Measurements from ENCODE around the gene GPAT3.
"Not testable (repeated sequence)": the region's sequence is repeated elsewhere in the genome, so short reads cannot be mapped to it uniquely, and the experiment has no call there.

GPAT3 gene

DNA sequence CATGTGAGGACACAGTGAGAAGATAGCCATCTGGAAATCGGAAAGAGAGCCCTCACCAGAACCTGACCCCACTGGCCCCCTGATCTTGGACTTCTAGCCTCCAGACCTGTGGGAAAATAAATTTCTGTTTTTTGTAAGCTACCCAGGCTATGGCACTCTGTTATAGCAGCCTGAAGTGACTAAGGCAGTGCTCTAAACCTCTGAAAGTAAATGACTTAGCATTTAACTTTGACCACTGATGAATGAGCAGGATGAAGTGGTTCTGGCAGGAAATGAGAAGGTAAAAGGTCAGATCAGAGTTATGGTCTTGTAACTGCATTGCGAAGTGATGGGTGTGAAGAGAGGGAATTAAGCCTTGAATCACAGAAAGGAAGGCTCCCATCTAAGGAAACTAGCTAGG, 17.0 kb downstream of the GPAT3 start:
- no peak for DNase-seq

DNA sequence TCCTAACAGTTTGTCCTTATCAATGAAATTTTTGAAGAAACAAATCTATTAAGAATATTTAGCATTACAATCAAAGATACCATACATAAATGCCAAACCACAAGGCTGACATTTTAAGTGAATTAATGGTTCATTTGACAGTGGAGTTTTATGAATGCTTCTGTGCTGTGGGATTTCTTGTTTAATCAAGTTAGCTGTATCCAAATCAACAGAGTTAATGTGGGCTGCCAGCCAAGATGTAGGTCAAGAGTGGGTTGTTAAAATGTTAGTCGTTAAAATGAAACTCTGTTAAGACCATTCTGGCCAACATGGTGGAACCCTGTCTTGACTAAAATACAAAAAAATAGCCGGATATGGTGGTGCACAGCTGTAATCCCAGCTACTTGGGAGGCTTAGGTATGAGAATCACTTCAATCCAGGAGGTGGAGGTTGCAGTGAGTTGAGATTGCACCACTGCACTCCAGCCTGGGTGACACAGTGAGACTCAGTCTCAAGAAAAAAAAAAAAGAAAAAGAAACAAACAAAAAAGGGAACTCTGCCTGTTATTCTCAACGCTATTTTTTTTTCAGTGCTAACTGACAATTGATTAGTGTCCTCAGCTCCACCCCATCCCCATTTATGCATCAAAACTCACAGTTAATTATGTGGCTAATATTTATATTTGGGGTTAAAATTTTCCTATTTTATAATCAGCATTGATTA, 20.2 kb downstream of the GPAT3 start:
- no peak for DNase-seq

DNA sequence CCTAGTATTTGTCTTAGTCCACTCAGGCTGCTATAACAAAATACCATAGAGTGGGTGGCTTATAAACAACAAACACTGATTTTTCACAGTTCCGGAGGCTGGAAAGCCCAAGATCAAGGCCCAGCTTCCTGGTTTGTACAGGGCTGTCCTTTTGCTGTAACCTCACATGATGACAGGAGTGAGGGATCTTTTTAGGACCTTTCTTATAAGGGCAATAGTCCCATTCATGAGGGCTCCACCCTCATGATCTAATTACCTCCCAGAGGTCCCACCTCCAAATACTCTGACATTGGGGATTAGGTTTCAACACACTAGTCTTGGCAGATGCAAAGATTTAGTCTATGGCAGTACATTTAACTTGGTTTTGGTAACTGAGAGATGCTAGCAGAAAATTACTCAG, 20.9 kb downstream of the GPAT3 start:
- DNase-seq: no peak

- no peak for DNase-seq
Observed at GRCh38 chr4:83558059-83558653, 22.2 kb downstream of the GPAT3 start.

DNA sequence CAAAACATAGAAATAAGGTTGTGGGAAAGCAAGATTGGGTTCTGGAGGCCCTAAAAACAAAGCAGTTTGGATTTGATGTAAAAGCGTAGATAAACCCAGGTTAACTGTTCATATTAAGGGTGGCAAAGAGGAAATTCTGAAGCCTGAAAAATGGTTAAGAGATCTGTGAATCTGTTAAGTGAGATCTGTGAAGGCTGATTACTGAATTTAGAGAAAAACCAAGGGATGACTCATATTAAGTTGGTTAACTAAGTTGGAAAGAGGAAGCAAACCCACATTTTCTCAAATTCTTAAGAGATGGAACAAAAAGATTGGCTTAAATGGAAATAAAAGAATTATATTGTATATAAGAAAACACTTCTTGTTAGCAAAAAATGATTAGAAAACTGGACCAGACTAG, 22.8 kb downstream of the GPAT3 start:
- no peak for DNase-seq

GRCh38 chr4:83560523-83560922, 24.6 kb downstream of the GPAT3 start:
- no peak for DNase-seq

DNA sequence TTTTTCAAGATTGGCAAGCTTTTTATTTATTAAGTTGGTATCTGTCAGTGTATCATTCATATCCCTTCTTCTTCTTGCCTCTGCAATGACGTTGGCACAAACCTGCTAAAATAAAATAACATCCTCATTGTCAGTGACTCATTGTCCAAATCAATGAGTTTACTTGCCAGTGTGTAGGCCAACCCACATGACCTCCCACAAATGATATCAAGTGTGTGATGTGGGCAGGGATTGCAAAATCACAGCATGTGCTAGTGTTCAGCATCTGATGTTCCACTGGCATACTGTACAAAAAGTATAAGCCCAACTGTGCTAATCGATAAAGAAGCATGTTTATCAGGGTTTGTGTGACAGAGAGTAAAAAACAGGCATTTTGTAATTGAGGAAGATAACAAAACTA, 25.5 kb downstream of the GPAT3 start:
- no peak for DNase-seq

DNA sequence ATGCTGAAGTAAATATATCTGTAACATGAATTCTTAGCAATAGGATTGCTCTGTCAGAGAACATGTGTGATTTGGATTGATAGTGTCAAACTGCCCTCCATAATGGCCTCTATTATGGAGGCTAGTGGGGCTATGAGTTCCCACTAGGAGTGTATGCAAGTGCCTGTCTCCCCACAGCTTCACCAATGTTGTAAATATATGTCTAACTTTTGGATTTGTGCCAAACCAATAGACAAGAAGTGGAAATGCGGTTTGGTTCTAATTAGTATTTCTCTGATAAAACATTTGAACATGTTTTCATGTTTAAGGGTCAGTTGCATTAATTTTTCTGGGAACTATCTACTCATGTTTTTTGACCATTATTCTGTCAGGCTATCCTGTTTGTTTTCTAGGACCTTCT, 28.1 kb downstream of the GPAT3 start:
- DNase-seq: no peak

- no peak for DNase-seq
Observed at GRCh38 chr4:83568062-83568461, 32.2 kb downstream of the GPAT3 start.

DNA sequence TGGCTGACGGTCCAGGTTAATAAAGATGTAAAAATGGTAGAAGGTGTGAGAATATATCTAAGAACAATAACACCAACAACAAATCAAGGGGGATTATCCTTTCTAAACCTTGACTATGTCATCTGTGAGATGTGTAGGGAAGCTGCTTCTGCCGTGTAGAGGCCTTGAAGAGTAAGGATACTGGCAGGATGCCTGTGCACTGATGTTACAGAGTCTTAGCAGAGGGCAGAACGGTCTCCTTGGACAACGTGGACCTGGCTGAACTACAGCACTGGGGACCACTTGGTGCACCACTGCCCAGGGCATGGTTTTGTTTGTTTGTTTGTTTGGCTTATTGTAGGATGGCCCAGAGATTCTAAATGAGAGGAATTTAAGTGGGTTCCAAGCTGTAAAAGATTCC, 33.5 kb downstream of the GPAT3 start:
- no peak for DNase-seq

- no peak for DNase-seq
Observed at GRCh38 chr4:83569987-83570386, 34.1 kb downstream of the GPAT3 start.

DNA sequence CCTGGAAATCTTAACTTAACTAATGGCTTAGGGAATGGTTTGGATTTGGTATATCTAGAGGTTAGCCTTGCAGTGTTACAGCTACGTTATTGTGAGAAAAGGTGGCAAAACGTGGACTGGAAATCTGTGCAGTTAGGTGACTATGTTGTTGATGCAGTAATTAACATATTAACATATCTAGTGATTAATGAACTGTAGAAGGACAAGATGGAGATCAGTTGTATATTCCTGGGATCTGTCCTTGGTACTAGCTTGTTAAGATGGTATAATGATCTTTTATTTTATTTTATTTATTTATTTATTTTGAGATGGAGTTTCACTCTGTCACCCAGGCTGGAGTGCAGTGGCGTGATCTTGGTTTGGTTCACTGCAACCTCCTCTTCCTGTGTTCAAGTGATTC, 36.9 kb downstream of the GPAT3 start:
- no peak for DNase-seq

DNA sequence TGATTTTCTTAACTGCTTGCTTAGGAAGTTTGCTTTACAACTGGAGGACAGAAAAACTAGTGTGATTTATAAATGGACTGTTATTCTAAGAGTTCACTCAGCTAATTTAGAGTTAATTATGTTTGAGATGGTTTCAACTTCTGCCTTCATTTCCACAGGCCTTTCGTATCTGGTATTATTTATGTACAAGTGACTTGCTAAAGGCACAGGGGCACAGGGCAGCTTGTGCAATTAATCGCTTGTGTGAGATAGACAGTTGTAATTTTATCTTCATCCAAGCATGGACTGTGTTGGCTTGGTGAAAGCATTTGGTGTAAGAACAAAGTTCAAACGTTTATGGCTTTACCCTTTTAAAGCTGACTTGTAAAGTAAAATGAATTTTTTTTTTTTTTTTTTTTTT, 38.3 kb downstream of the GPAT3 start:
- no peak for DNase-seq

- not testable (repeated sequence) for DNase-seq
Observed at GRCh38 chr4:83576237-83576636, 40.3 kb downstream of the GPAT3 start.

DNA sequence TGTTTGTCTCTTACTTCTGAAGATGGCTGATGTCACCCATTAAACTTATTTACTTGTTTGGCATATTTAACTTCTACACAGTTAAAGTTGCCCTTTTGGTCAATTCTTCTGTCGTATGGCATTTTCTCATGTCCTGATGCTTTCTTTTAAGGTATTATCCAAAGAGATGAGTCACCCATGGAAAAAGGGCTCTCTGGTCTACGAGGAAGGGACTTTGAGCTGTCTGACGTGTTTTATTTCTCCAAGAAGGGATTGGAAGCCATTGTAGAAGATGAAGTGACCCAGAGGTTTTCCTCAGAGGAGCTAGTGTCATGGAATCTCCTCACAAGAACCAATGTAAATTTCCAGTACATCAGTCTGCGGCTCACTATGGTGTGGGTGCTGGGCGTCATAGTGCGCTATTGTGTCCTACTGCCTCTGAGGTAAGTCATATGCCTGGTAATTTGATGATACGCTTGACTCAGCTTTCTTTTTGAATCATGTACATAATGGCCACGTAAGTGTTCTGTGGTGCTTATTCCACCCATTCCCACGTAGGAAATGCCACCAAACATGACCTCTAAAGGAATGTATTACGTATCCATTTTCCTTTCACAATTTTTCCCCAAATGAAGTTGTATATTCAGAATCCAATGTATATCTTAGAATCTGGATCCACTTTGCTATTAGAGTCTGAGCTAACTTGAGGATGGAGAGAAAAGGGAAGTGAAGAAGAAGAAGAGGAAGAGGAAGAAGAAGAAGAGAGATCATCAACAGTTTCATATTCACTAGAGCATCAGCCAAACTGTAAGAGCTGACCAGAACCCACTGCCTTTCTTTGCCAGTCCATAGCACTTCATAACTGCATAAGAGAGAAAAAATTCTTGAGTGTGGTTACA, 45.7 kb downstream of the GPAT3 start:
- DNase-seq: no peak

- DNase-seq: peak; percentile 36
Observed at GRCh38 chr4:83582289-83582785, 46.4 kb downstream of the GPAT3 start.

GRCh38 chr4:83585982-83586508, 50.1 kb downstream of the GPAT3 start:
- DNase-seq: no peak

DNA sequence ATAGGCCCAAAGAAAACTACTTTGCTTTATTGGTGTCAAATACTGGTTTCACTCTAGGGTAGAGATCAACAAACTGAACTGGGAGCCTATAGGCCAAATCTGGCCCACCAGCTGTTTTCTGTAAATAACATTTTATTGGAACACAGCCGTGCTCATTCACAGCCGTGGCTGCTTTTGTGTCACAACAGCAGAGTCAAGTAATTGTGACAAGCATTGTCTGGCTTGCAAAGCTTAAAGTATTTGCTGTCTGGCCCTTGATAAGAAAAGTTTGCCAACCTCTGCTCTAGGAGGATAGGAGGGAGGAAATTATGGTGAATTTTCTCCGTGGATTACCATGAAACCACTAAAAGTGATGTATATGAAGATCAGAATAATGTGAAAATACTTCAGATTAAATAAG, 53.4 kb downstream of the GPAT3 start:
- DNase-seq: no peak

DNA sequence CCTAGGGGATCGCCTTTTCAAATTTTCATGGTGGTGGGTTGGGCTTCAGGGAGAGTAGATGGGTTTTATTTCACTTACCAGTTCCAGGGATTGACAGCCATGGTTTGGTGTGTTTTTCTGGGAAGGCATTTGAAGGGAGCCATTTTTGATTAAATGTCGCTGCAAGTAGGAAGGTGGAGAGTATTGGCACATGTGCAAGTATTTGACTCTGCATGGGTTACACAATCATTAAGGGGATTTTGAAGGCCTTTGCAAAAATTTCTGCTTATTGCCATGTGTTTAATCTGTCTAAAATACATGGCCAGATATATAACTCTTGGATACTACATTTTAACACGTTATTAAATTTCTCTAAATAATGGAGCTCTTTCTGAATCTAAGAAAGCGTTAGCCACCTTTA, 55.1 kb downstream of the GPAT3 start:
- DNase-seq: no peak

GRCh38 chr4:83591730-83592129, 55.8 kb downstream of the GPAT3 start:
- DNase-seq: no peak

- DNase-seq: peak; percentile 28
Observed at GRCh38 chr4:83599183-83599582, 63.3 kb downstream of the GPAT3 start.

DNA sequence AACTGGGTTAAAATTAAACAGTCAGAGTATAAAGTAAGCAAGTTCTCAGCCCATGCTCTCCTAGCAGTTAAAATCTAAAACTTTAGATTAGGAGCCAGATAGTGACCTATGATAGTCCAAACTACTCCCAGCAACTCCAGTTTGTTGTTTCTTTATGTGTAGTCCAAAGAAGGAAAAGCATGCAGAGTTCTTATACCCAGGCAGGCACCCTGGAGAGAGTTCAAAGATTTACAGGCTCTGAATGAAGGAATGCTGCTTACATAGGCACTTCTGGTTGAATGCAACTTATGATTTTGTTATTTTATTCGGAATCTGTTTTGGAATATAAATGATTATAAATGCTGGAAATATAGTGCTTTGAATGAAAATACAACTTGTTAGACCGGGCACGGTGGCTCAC, 67.2 kb downstream of the GPAT3 start:
- DNase-seq: no peak

DNA sequence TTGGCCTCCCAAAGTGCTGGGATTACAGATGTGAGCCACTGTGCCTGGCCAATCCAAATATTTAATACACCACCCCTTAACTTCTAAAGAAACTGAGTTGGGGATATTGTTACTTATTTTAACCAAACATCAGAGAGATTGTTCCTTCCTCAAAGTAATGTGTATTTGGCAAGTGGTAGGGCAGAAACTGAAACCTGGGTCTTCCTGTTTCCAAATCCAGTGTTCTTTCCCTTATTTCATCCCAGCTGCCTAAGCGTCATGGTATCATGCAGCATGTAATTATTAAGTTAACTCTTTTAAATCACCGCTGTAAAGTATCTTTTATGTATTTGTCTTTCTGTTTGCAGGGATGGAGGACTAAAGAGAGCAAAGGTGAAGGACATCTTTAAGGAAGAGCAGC, 68.4 kb downstream of the GPAT3 start:
- DNase-seq: no peak

DNA sequence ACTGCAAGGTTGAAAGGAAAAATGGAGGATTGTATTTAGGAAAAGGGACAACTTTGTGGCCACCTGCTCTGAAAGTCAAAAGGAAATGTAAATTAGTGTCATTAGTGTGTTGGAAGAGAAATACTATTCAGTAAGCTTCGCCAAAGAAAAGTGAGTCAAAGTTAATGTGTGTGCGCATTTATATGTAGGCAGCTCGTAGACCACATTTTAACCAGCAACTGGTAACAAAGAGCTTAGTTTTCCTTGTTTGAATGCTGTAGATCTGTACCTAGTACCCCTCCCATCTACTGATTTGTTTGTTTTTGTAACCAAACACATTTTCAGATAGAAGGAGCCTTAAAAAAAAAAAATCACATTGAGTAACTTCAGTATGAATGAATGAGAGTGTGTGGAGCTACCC, 69.3 kb downstream of the GPAT3 start:
- DNase-seq: no peak

Measured in DMS 273 treated with DMSO at 0.1 percent for 48 hours (cell line).